Stimulated activated CD4-positive, alpha-beta T cell treated with anti-CD3 and anti-CD28 coated beads, Interleukin-4, amount 100 ng/mL, for 4 hours (primary cell): Measurements from ENCODE around the gene MOCOS.
"Not testable (repeated sequence)": the region's sequence is repeated elsewhere in the genome, so short reads cannot be mapped to it uniquely, and the experiment has no call there.

Experiments used
- DNase-seq, 2 experiments: peaks; one replicate each; pipeline ENCODE4 v3.0.0-alpha.2; 2020

MOCOS gene

GRCh38 chr18:36205166-36205565 lies 17.9 kb downstream of the MOCOS start:
- DNase-seq = no peak

GRCh38 chr18:36207303-36207702 lies 20.0 kb downstream of the MOCOS start:
- DNase-seq = no peak

GRCh38 chr18:36207969-36208368 lies 20.7 kb downstream of the MOCOS start:
- not testable (repeated sequence) for DNase-seq

GRCh38 chr18:36211612-36212065 lies 24.3 kb downstream of the MOCOS start:
- DNase-seq = no peak

- DNase-seq = no peak
Measured at GRCh38 chr18:36212301-36213171, 25.2 kb downstream of the MOCOS start.

GRCh38 chr18:36214811-36215210 lies 27.5 kb downstream of the MOCOS start:
- DNase-seq = no peak

GRCh38 chr18:36215577-36215976 lies 28.3 kb downstream of the MOCOS start:
- DNase-seq = no peak

- DNase-seq = no peak
Measured at GRCh38 chr18:36217348-36217747, 30.1 kb downstream of the MOCOS start.

GRCh38 chr18:36229188-36229587 lies 41.9 kb downstream of the MOCOS start:
- DNase-seq = no peak

- DNase-seq = not testable (repeated sequence)
Measured at GRCh38 chr18:36240510-36240909, 53.2 kb downstream of the MOCOS start.

GRCh38 chr18:36241831-36242230 lies 54.5 kb downstream of the MOCOS start:
- no peak for DNase-seq

- DNase-seq = no peak
Measured at GRCh38 chr18:36247036-36247435, 59.7 kb downstream of the MOCOS start.

- no peak for DNase-seq
Measured at GRCh38 chr18:36249392-36249791, 62.1 kb downstream of the MOCOS start.

- no peak for DNase-seq
Measured at GRCh38 chr18:36250827-36251226, 63.5 kb downstream of the MOCOS start.

GRCh38 chr18:36255072-36255698 lies 67.9 kb downstream of the MOCOS start:
- DNase-seq = no peak

GRCh38 chr18:36256094-36256493 lies 68.8 kb downstream of the MOCOS start:
- DNase-seq = no peak

GRCh38 chr18:36262971-36263370 lies 75.7 kb downstream of the MOCOS start:
- DNase-seq = no peak

GRCh38 chr18:36264283-36264682 lies 77.0 kb downstream of the MOCOS start:
- no peak for DNase-seq

GRCh38 chr18:36265015-36265414 lies 77.7 kb downstream of the MOCOS start:
- no peak for DNase-seq

- no peak for DNase-seq
Measured at GRCh38 chr18:36269157-36269556, 81.9 kb downstream of the MOCOS start.

GRCh38 chr18:36271153-36271552 lies 83.9 kb downstream of the MOCOS start:
- no peak for DNase-seq

- no peak for DNase-seq
Measured at GRCh38 chr18:36273347-36273746, 86.0 kb downstream of the MOCOS start.

- DNase-seq = no peak
Measured at GRCh38 chr18:36274083-36274715, 86.9 kb downstream of the MOCOS start.

- DNase-seq = no peak
Measured at GRCh38 chr18:36275561-36275960, 88.3 kb downstream of the MOCOS start.
